Right renal pelvis (tissue), 4 donors: ENCODE data around the gene EFCAB9. TPM values are rescaled to one million over a fixed set of nuclear protein-coding genes. Genes with fewer than 3 reads are reported as not detected.

Experiments used
- DNase-seq, 4 donors: peaks; one replicate each; pipeline ENCODE4 v3.0.0-alpha.2; 2013; ENCODE audit warnings: low read depth in 4 of 4, low spot score in 3 of 4, missing footprints in 1 of 4
- polyA plus RNA-seq, 4 donors: library from polyadenylated mRNA; unstranded; fragments of 120-200 nt; gene quantifications; one replicate each; pipeline ENCODE4 v1.2.1, GENCODE V29; 2013; ENCODE audit not compliant: insufficient read length in 4 of 4

Gene EFCAB9
- polyA plus RNA-seq, 4 donors, result not detected

DNA sequence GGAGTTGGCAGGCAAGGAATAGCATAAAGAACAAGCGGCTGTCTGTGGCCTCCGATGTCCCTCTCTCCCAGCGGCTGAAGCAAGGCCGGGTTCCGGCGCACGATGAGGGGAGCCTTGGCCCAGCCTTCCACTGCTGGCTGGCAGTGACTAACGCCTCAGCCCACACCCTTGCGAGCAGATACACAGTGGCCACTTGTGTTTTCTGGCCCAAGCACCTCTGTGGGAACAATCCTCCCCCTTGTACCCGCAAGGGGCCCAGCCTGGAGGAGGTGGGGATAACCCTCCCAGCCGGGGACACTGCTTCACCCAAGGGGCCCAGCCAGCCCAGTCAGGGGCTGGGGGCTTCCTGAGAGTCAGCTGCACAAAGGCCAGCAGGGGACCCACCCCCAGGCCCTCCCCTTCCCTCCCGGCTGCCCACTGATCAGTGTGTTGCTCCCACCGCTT lies 29.2 kb upstream of the EFCAB9 start:
- no peak for DNase-seq

DNA sequence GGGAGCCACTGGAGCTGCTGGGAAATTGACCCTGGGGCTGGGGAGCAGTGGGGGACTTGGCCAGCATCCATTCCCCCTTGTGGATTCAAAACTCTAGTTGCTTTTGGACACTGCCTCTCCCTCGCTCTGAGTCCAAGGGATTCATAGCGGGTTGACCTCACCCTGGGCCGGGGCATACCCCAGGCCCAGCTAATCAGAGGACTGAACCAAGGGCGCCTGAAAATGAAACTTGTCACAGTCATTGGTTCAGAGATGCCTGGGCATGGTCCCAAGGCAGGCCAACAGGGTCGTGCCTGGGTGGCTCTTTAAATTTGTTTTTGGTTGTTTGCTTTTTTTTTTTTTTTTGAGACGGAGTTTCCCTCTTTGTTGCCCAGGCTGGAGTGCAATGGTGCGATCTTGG lies 28.5 kb upstream of the EFCAB9 start:
- no peak for DNase-seq

- no peak for DNase-seq
Measured at GRCh38 chr5:172166030-172166826, 27.7 kb upstream of the EFCAB9 start.

DNA sequence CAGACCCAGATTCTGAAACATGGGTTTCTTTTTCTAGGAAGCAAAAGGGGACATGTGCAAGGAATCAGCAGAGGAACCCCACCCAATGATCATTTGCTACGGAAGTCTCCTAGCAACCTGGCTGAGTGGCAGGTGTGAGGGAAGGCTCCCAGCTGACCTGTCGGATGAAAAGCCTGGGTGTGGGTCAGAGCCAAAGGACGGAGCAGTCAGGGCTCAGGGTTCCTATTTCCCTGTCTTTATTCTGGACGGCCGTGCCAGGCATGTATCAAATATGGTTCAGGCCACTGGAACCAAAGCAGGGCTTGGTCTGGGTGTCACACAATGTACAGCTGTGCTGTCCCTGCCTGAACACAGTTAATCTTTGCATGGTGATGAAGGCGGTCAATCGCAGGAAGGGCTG lies 26.1 kb upstream of the EFCAB9 start:
- no peak for DNase-seq

DNA sequence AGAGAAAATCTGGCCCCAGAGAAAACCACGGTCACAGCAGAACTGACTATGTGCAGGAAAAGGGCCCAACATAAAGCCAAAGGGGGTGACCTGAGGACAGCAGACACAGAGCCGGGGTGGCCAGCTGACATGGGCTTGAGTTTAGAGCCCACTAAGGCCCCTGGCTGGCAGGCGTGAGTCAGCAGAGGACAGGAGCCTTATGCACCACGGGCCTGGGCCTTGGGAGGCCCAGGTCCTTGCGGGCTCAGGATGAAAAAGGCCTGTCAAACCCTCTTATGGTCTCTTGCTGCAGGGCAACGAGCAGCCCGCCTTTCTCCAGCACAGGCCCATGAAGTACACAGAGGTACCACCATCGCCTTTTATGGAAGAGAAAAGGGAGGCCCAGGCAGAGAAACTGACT lies 25.7 kb upstream of the EFCAB9 start:
- DNase-seq, result no peak

- no peak for DNase-seq
Measured at GRCh38 chr5:172169216-172169615, 24.8 kb upstream of the EFCAB9 start.

DNA sequence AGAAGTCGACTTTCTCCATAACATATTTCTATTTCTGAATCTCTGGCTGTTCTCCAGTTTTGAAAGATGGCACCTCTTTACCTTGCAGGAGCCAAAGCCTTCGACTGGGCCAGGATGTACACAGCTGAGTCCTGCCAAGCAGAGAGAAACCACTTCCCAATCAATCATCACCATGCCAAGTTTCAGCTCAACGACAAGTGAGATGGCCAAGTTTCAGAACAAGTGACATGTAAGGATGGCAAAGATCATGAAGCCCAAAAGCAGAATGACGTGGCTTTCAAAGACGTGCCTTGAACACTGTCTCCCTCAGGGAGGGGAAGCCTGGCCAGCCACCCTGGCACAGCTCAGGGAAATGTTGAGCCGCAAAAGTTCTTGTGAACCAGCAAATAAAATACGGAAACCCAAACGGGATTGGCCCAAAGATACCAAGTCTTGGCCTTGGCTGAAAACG lies 23.7 kb upstream of the EFCAB9 start:
- DNase-seq, result no peak

- DNase-seq, result no peak
Measured at GRCh38 chr5:172171118-172171517, 22.9 kb upstream of the EFCAB9 start.

- no peak for DNase-seq
Measured at GRCh38 chr5:172172912-172173563, 20.9 kb upstream of the EFCAB9 start.

- no peak for DNase-seq
Measured at GRCh38 chr5:172173564-172174153, 20.3 kb upstream of the EFCAB9 start.

GRCh38 chr5:172175263-172175719 lies 18.7 kb upstream of the EFCAB9 start:
- no peak for DNase-seq

GRCh38 chr5:172177176-172177575 lies 16.8 kb upstream of the EFCAB9 start:
- no peak for DNase-seq

DNA sequence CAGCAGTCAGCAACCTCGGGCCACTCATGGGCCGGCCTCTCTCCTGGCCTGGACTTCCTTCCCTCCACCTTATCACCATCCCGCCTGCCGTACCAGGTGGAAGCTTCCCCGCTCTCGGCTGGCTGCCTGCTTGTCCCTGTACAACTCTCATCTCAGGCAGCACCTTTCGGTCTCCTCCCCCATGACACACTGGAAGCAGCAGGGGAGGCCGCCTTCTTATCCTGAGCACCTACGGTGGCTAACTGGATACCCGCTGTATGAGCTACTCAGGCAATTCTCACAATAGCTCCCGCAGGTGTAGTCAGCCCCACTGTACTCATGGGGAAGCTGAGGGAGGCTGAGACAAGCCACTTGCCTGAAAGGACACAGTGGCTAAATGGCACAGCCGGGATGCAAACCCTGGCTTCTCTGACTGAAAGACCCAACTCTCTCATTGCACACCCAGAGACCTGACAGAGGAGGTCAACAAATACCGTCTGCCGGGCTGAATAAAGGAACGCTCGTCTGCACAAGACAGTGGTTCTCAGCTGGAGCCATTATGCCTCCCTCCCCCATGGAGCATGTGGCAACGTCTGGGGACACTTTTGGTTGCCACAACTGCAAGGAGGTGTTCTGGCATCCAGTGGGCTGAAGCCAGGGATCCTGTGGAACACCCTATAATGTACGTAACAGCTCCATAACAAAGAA lies 15.5 kb upstream of the EFCAB9 start:
- DNase-seq, result no peak

- DNase-seq, result no peak
Measured at GRCh38 chr5:172178991-172179989, 14.7 kb upstream of the EFCAB9 start.

GRCh38 chr5:172180936-172181335 lies 13.0 kb upstream of the EFCAB9 start:
- no peak for DNase-seq

- DNase-seq, result no peak
Measured at GRCh38 chr5:172182291-172182690, 11.7 kb upstream of the EFCAB9 start.

- no peak for DNase-seq
Measured at GRCh38 chr5:172183881-172184280, 10.1 kb upstream of the EFCAB9 start.

DNA sequence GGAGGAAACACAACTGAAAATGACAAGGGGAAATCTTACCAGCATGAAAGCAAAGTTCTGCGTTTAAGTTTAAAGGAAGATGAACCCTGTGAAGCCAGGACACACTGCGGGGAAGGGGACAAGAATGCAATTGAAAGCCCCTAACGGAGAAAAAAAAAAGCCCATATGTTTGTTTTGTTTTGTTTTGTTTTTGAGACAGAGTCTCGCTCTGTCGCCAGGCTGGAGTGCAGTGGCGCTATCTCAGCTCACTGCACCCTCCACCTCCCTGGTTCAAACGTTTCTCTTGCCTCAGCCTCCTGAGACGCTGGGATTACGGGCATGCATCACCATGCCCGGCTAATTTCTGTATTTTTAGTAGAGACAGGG lies 8.9 kb upstream of the EFCAB9 start:
- DNase-seq, result no peak

DNA sequence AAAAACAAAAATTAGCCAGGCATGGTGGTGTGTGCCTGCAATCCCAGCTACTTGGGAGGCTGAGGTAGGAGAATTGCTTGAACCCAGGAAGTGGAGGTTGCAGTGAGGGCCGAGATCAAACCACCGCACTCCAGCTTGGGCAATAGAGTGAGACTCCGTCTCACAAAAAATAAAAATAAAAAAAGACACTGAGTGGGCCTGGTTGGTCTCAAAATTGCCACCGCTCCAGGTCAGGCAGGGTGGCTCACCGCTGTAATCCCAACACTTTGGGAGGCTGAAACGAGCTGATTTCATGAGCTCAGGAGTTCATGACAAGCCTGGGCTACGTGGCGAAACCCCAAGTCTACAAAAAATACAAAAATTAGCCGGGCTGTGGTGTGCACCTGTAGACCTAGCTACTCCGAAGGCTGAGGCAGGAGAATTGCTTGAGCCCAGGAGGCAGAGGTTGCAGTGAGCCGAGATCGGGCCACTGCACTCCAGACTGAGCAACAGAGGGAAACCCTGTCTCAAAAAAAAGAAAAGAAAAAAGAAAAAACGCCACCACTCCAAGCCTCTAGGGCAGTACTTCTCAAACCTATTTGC lies 7.8 kb upstream of the EFCAB9 start:
- no peak for DNase-seq
